Thymus (tissue), 11 donors: Measurements from ENCODE around the gene FAM53B. TPM values are rescaled to one million over a fixed set of nuclear protein-coding genes. Genes with fewer than 3 reads are reported as not detected.
A peak's percentile ranks its signal among the peaks of the same experiment; 100 is the strongest.

Source experiments
- DNase-seq, 9 donors: peaks; one replicate each; pipeline ENCODE4 v3.0.0-alpha.2; 2013; ENCODE audit warnings: low spot score in 9 of 9, low read depth in 6 of 9, missing footprints in 1 of 9
- H3K27ac ChIP-seq, 2 donors: one replicate each; pipeline ENCODE4 v1.5.1; 2013; ENCODE audit warnings: control low read depth in 1 of 2, low read depth in 1 of 2, low read length in 1 of 2, mild to moderate bottlenecking in 1 of 2, moderate library complexity in 1 of 2
- H3K27me3 ChIP-seq, 2 donors: one replicate each; pipeline ENCODE4 v1.5.1; 2013; ENCODE audit warnings: low read length in 1 of 2; ENCODE audit not compliant: control insufficient read depth in 2 of 2, insufficient read depth in 1 of 2
- H3K36me3 ChIP-seq, 2 donors: one replicate each; pipeline ENCODE4 v1.5.1; 2013; ENCODE audit warnings: low read length in 1 of 2, mild to moderate bottlenecking in 1 of 2, moderate library complexity in 1 of 2; ENCODE audit not compliant: control insufficient read depth in 2 of 2, insufficient read depth in 2 of 2
- H3K4me1 ChIP-seq, 2 donors: one replicate each; pipeline ENCODE4 v1.5.1; 2013; ENCODE audit warnings: low read length in 2 of 2; ENCODE audit not compliant: control insufficient read depth in 2 of 2, insufficient read depth in 2 of 2
- H3K4me3 ChIP-seq, 2 donors: one replicate each; pipeline ENCODE4 v1.5.1; 2013; ENCODE audit warnings: low read length in 2 of 2, control low read depth in 1 of 2, mild to moderate bottlenecking in 1 of 2
- H3K9me3 ChIP-seq, 2 donors: one replicate each; pipeline ENCODE4 v1.5.1; 2013; ENCODE audit warnings: low read length in 1 of 2, mild to moderate bottlenecking in 1 of 2; ENCODE audit not compliant: control insufficient read depth in 2 of 2, insufficient read depth in 1 of 2
- WGBS: extraction: QIAGEN DNeasy Blood & Tissue Kit; methylation state at CpG from one replicate; pipeline ENCODE4 v1.1.7; 2013; 5-methylcytosine and 5-hydroxymethylcytosine counted together
- polyA plus RNA-seq: library from polyadenylated mRNA; stranded (reverse); fragments of 200-250 nt; gene quantifications from one replicate; pipeline ENCODE4 v1.2.3, GENCODE V29; 2013
- total RNA-seq: library from RNA; stranded (reverse); fragments of 120-200 nt; gene quantifications from one replicate; pipeline ENCODE4 v1.2.4, GENCODE V29; 2013
- donor health status: healthy.

FAM53B gene
- total and polyA plus RNA-seq, 2 donors = 46.2 to 57.6 TPM

DNA sequence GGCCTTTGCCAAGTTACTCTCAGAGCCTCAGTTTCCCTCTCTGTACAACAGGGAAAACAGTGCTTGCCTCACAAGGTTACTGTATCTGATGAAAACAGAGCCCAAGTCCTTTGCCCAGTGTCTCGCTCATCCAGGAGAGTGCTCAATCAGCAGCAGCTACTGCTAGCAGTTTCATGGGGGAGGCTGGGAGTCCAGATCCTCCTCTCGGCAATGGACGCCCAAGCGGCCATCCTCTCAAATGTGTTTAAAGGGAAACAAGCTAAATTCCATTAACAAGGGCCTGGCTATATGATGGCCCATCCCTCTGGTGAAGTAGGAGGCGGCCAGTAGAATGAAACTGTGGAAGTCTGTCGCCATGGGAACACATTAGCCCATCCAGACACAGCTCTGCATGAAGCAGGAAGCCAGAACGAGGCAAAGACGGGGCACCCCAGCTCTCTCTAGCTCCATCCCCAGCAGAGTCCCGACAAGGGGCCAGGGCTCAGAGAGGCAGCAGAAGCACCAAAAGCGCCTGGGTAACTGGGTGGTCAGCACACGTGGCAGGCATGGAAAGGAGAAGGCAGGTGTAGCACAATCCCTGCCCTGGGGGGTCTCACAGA is 35.2 kb downstream of the FAM53B start:
- H3K27me3 ChIP-seq = no peaks in the 10 kb centered on the region
- no peak for DNase-seq
- no peaks in the 10 kb centered on the region for H3K9me3 ChIP-seq
- H3K36me3 ChIP-seq = peaks cover 35 to 51% of the 10 kb centered on the region in 2 donors
- H3K27ac ChIP-seq = peak overlapping the region; percentile 8 to 39
- WGBS = 80% methylated on average over 11 of the region's 11 CpGs
- no peak overlapping the region for H3K4me3 ChIP-seq
- peaks cover 78 to 95% of the 10 kb centered on the region in 2 donors for H3K4me1 ChIP-seq

- no peak overlapping the region for H3K4me3 ChIP-seq
- H3K4me1 ChIP-seq = peaks cover 80 to 95% of the 10 kb centered on the region in 2 donors
- DNase-seq = no peak
- peaks cover 42 to 54% of the 10 kb centered on the region in 2 donors for H3K36me3 ChIP-seq
- H3K27ac ChIP-seq = no peak overlapping the region
- no peaks in the 10 kb centered on the region for H3K9me3 ChIP-seq
- WGBS = 87% methylated on average over 9 of the region's 9 CpGs
- no peaks in the 10 kb centered on the region for H3K27me3 ChIP-seq
These were observed 35.9 kb downstream of the FAM53B start for GRCh38 chr10:124708246-124708779.

DNA sequence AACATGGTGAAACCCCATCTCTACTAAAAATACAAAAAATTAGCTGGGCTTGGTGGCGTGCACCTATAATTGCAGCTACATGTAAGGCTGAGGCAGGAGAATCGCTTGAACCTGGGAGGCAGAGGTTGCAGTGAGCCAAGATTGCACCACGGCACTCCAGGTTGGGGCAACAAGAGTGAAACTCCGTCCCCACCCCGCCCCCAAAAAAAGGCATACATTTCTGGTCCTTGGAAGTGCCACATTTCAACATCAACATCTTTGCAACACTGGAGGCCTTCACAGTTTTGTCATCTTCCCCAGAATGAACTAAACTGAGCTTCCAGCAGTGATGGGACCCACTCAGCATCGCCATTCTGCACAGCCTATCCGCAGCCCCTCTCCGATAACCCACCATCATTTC is 36.6 kb downstream of the FAM53B start:
- H3K36me3 ChIP-seq = peaks cover 48 to 56% of the 10 kb centered on the region in 2 donors
- H3K4me3 ChIP-seq = no peak overlapping the region
- H3K9me3 ChIP-seq = no peaks in the 10 kb centered on the region
- DNase-seq = no peak
- 97% methylated on average over 8 of the region's 8 CpGs for WGBS
- H3K27me3 ChIP-seq = no peaks in the 10 kb centered on the region
- H3K4me1 ChIP-seq = peaks cover 77 to 95% of the 10 kb centered on the region in 2 donors
- H3K27ac ChIP-seq = peak overlapping the region in 1 of 2 donors; percentile 3

- peak overlapping the region in 1 of 2 donors; percentile 34 for H3K27ac ChIP-seq
- H3K36me3 ChIP-seq = peaks cover 51 to 57% of the 10 kb centered on the region in 2 donors
- no peaks in the 10 kb centered on the region for H3K27me3 ChIP-seq
- H3K9me3 ChIP-seq = no peaks in the 10 kb centered on the region
- peaks cover 81 to 97% of the 10 kb centered on the region in 2 donors for H3K4me1 ChIP-seq
- DNase-seq = no peak
- no peak overlapping the region for H3K4me3 ChIP-seq
- WGBS = 96% methylated on average over 3 of the region's 3 CpGs
These were observed 37.1 kb downstream of the FAM53B start for GRCh38 chr10:124707144-124707467.

DNA sequence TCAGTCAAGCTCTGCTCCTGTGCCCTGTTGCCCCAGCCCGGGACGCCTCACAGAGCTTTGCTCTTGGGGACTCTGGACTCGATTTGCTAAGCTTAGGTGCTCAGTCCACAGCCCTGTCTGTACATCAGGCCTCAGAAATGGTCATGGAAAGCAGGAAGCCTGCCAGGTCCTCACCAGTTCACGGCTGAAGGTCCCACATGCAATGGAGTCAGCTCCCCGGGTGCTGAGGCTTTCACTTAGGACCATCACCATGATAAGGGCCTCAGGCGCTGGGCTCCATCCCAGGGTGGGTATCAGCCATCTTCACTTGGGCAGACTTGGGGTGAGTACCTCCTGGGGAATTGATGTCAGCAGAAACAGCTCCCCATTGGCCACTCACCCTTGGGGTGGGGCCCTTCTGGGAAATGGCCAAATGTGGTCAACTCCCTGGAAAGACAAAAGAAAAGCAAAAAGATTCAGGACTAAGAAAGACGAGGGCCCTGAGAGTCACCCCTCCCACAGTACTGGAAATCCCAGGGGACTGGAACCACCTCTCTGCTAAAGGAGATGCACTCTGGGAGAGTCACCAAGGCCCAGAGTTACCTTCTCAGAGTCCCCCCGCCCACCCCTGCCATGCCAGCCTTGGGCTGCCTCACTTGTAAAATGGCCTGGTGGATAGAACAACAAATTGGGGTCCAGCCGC is 37.6 kb downstream of the FAM53B start:
- DNase-seq = no peak
- no peak overlapping the region for H3K4me3 ChIP-seq
- H3K27ac ChIP-seq = peak overlapping the region; percentile 72 to 91
- no peaks in the 10 kb centered on the region for H3K27me3 ChIP-seq
- peaks cover 51 to 58% of the 10 kb centered on the region in 2 donors for H3K36me3 ChIP-seq
- peaks cover 83 to 98% of the 10 kb centered on the region in 2 donors for H3K4me1 ChIP-seq
- no peaks in the 10 kb centered on the region for H3K9me3 ChIP-seq
- 97% methylated on average over 9 of the region's 9 CpGs for WGBS

DNA sequence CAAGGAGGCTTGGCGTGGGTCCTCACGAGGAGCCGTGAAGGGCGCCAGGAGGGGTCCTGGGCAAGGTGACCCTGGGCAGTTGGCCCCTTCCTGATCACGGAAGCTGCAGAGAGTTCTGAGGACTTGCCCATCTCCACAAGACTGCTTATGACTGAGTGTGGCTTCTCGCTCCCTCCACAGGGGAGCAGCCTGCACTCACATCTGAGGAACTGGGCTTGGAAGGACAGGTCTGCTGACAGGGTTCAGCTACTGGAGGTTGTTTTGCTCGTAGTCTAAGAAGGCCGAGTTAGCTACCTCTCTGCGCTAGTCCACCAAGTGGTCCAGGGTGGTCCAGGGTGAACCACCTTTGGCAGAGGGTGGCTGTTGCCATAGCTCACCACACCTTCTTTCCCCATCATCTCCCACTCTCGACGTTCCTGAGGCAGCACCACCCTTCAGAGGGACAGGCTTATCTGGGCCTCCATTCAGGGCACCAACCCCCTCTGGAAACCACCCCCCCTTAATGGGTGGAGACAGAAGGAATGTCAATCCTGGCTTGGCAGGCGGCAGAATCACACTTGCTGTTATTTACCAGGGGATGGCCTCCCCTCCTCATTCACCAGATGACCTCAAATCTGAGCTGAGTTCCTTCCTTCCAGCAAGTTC is 38.2 kb downstream of the FAM53B start:
- Histone ChIP-seq H3K4me1 (peaks cover 84 to 98% of the 10 kb centered on the region in 2 donors), H3K27ac (peak overlapping the region; percentile 72 to 91), H3K4me3 (no peak overlapping the region), H3K36me3 (peaks cover 56 to 63% of the 10 kb centered on the region in 2 donors), H3K27me3 (no peaks in the 10 kb centered on the region), H3K9me3 (no peaks in the 10 kb centered on the region)
- no peak for DNase-seq
- WGBS = 96% methylated on average over 12 of the region's 12 CpGs

GRCh38 chr10:124705381-124705740 is 38.8 kb downstream of the FAM53B start:
- 77% methylated on average over 9 of the region's 9 CpGs for WGBS
- H3K27ac ChIP-seq = peak overlapping the region; percentile 72 to 91
- peaks cover 62 to 69% of the 10 kb centered on the region in 2 donors for H3K36me3 ChIP-seq
- no peaks in the 10 kb centered on the region for H3K9me3 ChIP-seq
- H3K27me3 ChIP-seq = no peaks in the 10 kb centered on the region
- peaks cover 82 to 98% of the 10 kb centered on the region in 2 donors for H3K4me1 ChIP-seq
- no peak for DNase-seq
- H3K4me3 ChIP-seq = no peak overlapping the region

DNA sequence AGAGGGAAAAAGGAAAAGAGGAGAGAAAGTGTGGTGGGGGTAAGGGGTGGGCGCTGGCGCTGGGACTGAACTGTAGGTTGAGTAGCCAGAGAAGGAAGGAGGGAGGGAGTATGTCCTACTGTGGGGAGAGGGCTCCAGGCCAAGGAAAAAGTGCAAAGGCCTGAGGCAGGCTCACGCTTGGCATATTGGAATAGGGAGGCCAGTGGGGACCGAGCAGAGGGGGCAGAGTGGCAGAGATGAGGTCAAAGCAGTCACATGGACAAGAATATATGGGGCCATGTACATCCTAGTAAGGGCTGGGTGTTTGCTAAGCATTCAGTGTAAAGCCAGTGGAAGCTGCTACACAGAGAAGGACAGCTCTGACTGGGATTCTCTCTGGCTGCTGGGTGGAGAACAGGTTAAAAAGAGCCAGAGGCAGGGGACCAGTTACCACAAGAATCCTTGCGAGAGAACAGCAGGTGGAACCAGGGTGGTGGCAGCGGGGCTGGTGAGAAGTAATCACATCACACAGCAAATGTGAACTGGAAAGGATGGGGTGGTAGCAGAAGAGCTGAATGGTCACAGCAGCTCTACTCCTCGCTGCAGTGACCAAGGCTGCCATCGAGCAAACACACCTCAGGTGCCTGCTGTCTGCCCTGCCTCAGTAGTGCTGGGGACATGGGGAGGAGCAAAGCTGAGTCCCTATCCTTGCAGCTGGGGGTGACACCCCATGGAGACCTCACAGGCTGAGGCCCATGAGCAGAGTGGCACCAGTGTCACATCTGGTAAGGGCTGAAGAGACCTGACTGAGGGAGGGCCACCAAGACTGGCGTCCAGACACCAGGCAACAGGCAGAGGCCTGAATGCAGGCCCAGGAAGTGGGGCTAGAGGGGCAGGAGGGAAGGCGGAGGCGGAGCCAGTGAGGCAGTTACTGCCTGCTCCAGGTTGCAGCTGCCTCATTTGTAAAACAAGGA is 39.5 kb downstream of the FAM53B start:
- peaks cover 68 to 75% of the 10 kb centered on the region in 2 donors for H3K36me3 ChIP-seq
- H3K4me3 ChIP-seq = no peak overlapping the region
- H3K27me3 ChIP-seq = no peaks in the 10 kb centered on the region
- WGBS = 75% methylated on average over 11 of the region's 11 CpGs
- H3K27ac ChIP-seq = peak overlapping the region; percentile 72 to 91
- H3K4me1 ChIP-seq = peaks cover 81 to 98% of the 10 kb centered on the region in 2 donors
- H3K9me3 ChIP-seq = no peaks in the 10 kb centered on the region
- DNase-seq = peak in 1 of 9 donors; percentile 75
